ENCODE measurements around the gene C16orf96. TPM values are rescaled to one million over a fixed set of nuclear protein-coding genes. Genes with fewer than 3 reads are reported as not detected.
A peak's percentile ranks its signal among the peaks of the same experiment; 100 is the strongest.

C16orf96 gene
- total and polyA plus RNA-seq, 2 of the 13 experiments (the other 11 are each of a cell fraction or from before 2014, with no cell fraction given) = 0.03 TPM; not detected in 1

- ATAC-seq = peak; percentile 69
- POLR2A ChIA-PET = no interaction called here
These were observed 19.0 kb downstream of the C16orf96 start for GRCh38 chr16:4574919-4575705.

GRCh38 chr16:4576008-4576407 lies 19.9 kb downstream of the C16orf96 start:
- H3K79me2 ChIP-seq (ENCODE audit: insufficient read depth, low read length) = no peaks in the 10 kb centered on the region
- no peaks in the 10 kb centered on the region for H3K36me3 ChIP-seq (replicated peaks in 1 of 2; ENCODE audit: control insufficient read depth in 1 of 2, insufficient read depth in 2 of 2, low read length in 2 of 2)
- H3K9me3 ChIP-seq (ENCODE audit: low read length) = no peaks in the 10 kb centered on the region
- intact Hi-C loops (cut with micrococcal nuclease; ENCODE audit: unreplicated experiment) = no loop called here
- no peak overlapping the region for H3K4me2 ChIP-seq (ENCODE audit: low read depth, low read length)
- WGBS (ENCODE audit: low lambda C conversion rate) = 70% methylated on average over 2 of the region's 15 CpGs
- ChIA-PET CTCF (ENCODE audit: low intra/inter-chr PET ratio, low total read pairs) (no interaction called here), POLR2A (no interaction called here)
- DNase-seq (ENCODE audit: low spot score) = no peak
- no peak overlapping the region for H3K9ac ChIP-seq (ENCODE audit: insufficient read depth, low read depth, low read length)
- H3K4me3 ChIP-seq (replicated peaks in 1 of 3; ENCODE audit: insufficient read depth in 1 of 3, low read depth in 2 of 3, low read length in 3 of 3) = no peak overlapping the region
- no peak for FAIRE-seq
- H2AFZ ChIP-seq (ENCODE audit: low read length) = no peak overlapping the region
- no peak for ATAC-seq
- H4K20me1 ChIP-seq (ENCODE audit: insufficient read depth, low read length) = no peaks in the 10 kb centered on the region
- H3K27me3 ChIP-seq (ENCODE audit: control insufficient read depth in 1 of 2, insufficient read depth in 2 of 2, low read length in 2 of 2) = no peaks in the 10 kb centered on the region; a peak in 1 of 5 replicates
- H3K4me1 ChIP-seq (ENCODE audit: insufficient read depth, low read length) = no peaks in the 10 kb centered on the region
- H3K27ac ChIP-seq (ENCODE audit: extremely low read length, insufficient read depth, low read length) = no peak overlapping the region
- no TSS peak for BruUV-seq (replicated peaks)
- in situ Hi-C loops (cut with HindIII; ENCODE audit: extremely low pct_ligation_motif_present, low pct_unique_long_range_greater_than_20kb) = no loop called here
- TF ChIP-seq GABPA (IDR thresholded peaks at IDR 0.05; ENCODE audit: low read depth, low read length) (no peak), GABPA (CRISPR knock-in tag; IDR thresholded peaks at IDR 0.05; ENCODE audit: low read depth) (no peak), ISX (CRISPR knock-in tag; conservative IDR thresholded peaks at IDR 0.05) (no peak), ZSCAN9 (CRISPR knock-in tag; IDR thresholded peaks at IDR 0.05; ENCODE audit: borderline replicate concordance) (no peak), TSC22D2 (CRISPR knock-in tag; IDR thresholded peaks at IDR 0.05; ENCODE audit: borderline replicate concordance) (no peak), BCL3 (CRISPR knock-in tag; IDR thresholded peaks at IDR 0.05) (no peak), THAP7 (CRISPR knock-in tag; IDR thresholded peaks at IDR 0.05) (no peak), TBP (CRISPR knock-in tag; IDR thresholded peaks at IDR 0.05) (no peak), SYNCRIP (IDR thresholded peaks at IDR 0.05; ENCODE audit: insufficient read depth, low read depth, low read length) (no peak)

More at GRCh38 chr16:4574919-4575705, 19.0 kb downstream of the C16orf96 start:
- Histone ChIP-seq H3K4me2 (ENCODE audit: low read depth, low read length) (no peak overlapping the region), H3K27ac (ENCODE audit: extremely low read length, insufficient read depth, low read length) (no peak overlapping the region), H3K36me3 (replicated peaks in 1 of 2; ENCODE audit: control insufficient read depth in 1 of 2, insufficient read depth in 2 of 2, low read length in 2 of 2) (no peaks in the 10 kb centered on the region), H3K9me3 (ENCODE audit: low read length) (no peaks in the 10 kb centered on the region), H3K79me2 (ENCODE audit: insufficient read depth, low read length) (no peaks in the 10 kb centered on the region), H2AFZ (ENCODE audit: low read length) (no peak overlapping the region), H4K20me1 (ENCODE audit: insufficient read depth, low read length) (no peaks in the 10 kb centered on the region), H3K27me3 (ENCODE audit: control insufficient read depth in 1 of 2, insufficient read depth in 2 of 2, low read length in 2 of 2) (no peaks in the 10 kb centered on the region; a peak in 1 of 5 replicates), H3K4me1 (ENCODE audit: insufficient read depth, low read length) (peaks cover 8% of the 10 kb centered on the region; the same call in 1 of the 2 replicates), H3K4me3 (replicated peaks in 1 of 3; ENCODE audit: insufficient read depth in 1 of 3, low read depth in 2 of 3, low read length in 3 of 3) (no peak overlapping the region), H3K9ac (ENCODE audit: insufficient read depth, low read depth, low read length) (no peak overlapping the region)
- FAIRE-seq = no peak
- WGBS (ENCODE audit: low lambda C conversion rate) = 23% methylated on average over 3 of the region's 11 CpGs
- in situ Hi-C loops (cut with HindIII; ENCODE audit: extremely low pct_ligation_motif_present, low pct_unique_long_range_greater_than_20kb) = no loop called here
- TF ChIP-seq ZNF777 (CRISPR knock-in tag; IDR thresholded peaks at IDR 0.05) (no peak), CTCF (CRISPR knock-in tag; IDR thresholded peaks at IDR 0.05) (peak; percentile 41)
- CTCF ChIA-PET (ENCODE audit: low intra/inter-chr PET ratio, low total read pairs) = no interaction called here
- no peak for DNase-seq (ENCODE audit: low spot score)
- intact Hi-C loops (cut with micrococcal nuclease; ENCODE audit: unreplicated experiment) = no loop called here
- BruUV-seq (replicated peaks) = no TSS peak

Measured in HepG2 (cell line).